Ovary (tissue), 3 donors: Measurements from ENCODE around the gene C2orf81.

Source experiments
- POLR2A ChIP-seq: fragments of 450-650 bp; IDR thresholded peaks from one replicate; pipeline ENCODE4 v1.6.1; 2017; ENCODE audit warnings: antibody characterized with exemption, mild to moderate bottlenecking, moderate library complexity
- TF ChIP-seq, protein P1 (sequence below), 3 donors: fragments of 450-650 bp in 2 of 3; fragments of 200-600 bp in 1 of 3; IDR thresholded peaks; one replicate each; pipeline versions ENCODE4 v1.5.1 to v1.8.0; 2016 to 2022; ENCODE audit warnings: antibody characterized with exemption in 3 of 3, mild to moderate bottlenecking in 1 of 3
- donor health status: DM: no; HTN: no; CAD: no.

DNA sequence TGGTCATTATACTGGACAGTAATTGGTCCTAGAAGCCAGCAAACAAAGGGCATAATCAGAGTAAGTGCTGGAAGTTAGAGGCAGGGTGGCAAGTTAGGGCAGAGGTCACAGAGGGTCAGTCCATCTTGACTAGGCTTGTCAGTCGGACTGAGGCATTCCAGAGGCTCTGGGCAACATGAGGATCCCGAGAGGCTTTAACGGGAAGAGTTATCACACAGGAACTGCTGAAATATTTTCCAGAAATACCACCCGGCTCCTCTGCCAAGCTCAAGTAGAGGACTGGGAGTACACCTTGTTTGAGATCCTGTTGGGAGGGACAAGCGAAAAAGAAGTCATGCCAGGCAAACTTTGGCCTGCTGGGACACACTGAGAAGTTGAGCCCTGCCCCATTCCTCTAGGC is 13.7 kb downstream of the C2orf81 start:
- TF ChIP-seq, protein P1, sequence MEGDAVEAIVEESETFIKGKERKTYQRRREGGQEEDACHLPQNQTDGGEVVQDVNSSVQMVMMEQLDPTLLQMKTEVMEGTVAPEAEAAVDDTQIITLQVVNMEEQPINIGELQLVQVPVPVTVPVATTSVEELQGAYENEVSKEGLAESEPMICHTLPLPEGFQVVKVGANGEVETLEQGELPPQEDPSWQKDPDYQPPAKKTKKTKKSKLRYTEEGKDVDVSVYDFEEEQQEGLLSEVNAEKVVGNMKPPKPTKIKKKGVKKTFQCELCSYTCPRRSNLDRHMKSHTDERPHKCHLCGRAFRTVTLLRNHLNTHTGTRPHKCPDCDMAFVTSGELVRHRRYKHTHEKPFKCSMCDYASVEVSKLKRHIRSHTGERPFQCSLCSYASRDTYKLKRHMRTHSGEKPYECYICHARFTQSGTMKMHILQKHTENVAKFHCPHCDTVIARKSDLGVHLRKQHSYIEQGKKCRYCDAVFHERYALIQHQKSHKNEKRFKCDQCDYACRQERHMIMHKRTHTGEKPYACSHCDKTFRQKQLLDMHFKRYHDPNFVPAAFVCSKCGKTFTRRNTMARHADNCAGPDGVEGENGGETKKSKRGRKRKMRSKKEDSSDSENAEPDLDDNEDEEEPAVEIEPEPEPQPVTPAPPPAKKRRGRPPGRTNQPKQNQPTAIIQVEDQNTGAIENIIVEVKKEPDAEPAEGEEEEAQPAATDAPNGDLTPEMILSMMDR (IDR thresholded peaks at IDR 0.05), result no peak
- no peak for TF ChIP-seq POLR2A
